GM21423 (cell line): ENCODE data around the gene PTPRS.
"Not testable (repeated sequence)": the region's sequence is repeated elsewhere in the genome, so short reads cannot be mapped to it uniquely, and the experiment has no call there.

Source experiments
- ATAC-seq: cut with Tn5 transposase; IDR thresholded peaks from one replicate; pipeline ENCODE4 v1.9.1; 2021; ENCODE audit warnings: mild to moderate bottlenecking, moderate library complexity; ENCODE audit not compliant: unreplicated experiment

PTPRS gene

DNA sequence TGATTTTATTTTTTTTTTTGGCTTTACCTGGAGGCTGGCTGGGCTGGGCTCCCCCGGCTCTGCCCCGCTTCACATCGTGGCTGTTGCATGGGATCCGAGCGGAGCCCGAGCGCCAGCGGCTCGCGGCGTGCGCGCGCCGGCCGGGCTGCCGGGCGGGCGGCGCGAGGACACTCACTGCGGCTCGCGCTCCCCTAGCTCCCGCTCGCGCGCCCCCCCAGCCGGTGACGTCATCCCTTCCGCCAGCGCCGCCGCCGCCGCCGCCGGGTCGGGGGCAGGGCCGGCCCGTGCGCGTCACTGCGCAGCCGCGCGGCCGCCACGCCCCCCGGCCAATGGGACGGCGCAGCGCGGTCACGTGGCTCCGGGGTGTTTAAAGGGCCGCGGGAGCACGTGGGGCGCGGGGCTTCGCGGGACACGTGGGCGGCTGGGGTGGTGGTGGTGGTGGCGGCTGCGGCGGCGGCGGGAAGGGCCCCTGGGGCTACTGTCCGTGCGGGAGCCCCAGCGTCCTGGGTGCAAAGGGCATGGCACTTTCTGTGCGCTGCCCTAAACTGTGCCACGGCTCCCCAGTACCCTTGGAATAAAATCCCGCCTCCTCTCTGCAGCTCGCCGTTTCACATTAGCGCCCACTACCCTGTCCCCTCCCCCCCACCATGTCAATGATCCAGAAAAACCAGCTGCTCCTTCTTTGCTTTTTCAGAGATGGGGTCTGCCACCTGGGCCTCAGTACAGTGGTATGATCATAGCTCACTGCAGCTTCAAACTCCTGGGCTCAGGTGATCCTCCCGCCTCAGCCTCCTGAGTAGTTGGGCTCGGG lies at the start of gene PTPRS:
Gene PTPRS (minus strand): TSS at position 176 of the 811 bp plus-strand sequence. CDS start 54,672 bp downstream, outside the sequence.
- no peak for ATAC-seq

DNA sequence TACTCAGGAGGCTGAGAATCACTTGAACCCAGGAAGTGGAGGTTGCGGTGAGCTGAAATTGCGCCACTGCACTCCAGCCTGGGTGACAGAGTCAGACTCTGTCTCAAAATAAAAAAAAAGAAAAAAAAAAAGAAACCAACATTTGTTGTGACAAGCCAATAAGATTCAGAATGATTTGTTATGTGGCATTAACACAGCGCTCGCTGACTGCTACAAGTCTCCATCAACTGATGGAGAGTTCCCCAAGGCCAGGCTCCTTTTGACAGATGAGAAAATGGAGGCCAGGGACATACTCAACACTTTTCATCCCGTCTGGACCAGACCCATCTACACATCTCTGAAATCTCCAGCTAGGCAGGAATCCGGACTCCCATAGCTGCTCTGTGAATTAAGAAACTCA lies 48.7 kb upstream of the PTPRS start:
- ATAC-seq: no peak

DNA sequence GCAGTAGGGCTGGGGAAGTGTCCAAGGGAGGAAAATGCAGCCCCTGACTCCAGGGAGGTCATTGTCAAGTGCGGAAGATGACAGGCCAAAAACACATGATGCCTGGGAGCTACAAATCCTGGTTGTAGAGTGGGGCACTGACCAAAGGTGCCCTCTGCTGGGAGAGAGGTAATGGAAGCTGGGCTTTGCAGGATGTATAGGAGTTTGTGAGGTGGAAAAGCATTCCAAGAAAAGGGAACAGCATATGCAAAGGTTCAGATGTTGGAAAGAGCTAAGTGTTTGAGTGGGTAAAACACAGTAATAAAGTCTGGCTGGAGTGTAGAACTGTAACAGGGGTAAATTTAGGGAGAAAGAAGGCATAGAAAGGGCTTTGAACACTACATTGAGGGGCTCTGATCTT lies 46.9 kb upstream of the PTPRS start:
- no peak for ATAC-seq

- no peak for ATAC-seq
Measured at GRCh38 chr19:5386841-5387240, 46.2 kb upstream of the PTPRS start.

DNA sequence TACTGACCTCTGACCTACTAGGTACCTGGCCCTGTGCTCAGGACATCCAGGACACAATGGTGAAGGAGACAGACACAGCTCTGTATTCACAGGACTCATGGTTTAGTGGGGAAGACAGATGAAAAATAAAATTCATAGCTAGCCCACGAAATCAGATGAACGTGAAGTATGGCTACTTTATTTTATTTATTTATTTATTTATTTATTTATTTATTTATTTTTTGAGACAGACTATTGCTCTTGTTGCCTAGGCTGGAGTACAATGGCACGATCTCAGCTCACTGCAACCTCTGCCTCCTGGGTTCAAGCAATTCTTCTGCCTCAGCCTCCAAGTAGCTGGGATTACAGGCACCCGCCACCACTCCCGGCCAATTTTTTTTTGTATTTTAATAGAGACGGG lies 40.6 kb upstream of the PTPRS start:
- not testable (repeated sequence) for ATAC-seq

- no peak for ATAC-seq
Measured at GRCh38 chr19:5380215-5380919, 39.8 kb upstream of the PTPRS start.

- no peak for ATAC-seq
Measured at GRCh38 chr19:5376928-5377327, 36.3 kb upstream of the PTPRS start.

DNA sequence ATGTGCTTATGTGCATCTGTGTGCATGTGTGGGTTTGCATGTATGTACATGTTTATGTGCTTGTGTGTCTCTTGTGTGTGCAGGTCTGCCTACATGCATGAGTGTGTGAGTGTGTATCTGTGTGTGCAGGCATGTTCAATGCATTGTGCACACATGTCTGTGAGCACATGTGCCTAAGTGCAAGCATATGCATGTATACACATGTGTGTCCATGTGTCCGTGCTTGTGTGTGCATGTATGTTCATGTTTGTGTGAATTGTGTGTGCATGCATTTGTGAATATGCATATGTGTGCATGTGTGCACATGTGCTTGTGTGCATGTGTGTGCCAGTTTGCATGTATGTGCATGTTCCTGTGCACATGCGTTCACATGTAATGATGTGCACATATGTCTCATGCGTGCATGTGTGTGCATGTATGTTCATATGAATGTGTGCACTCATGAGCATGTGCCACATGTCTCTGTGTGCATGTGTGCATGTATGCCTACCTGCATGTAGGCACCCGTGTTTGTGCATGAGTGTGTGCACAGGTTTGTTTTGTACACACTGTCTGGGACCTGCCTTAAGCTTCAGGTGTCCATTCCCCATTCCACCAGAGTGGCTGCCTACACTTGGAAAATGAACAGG lies 32.1 kb upstream of the PTPRS start:
- no peak for ATAC-seq

- ATAC-seq: no peak
Measured at GRCh38 chr19:5369962-5370367, 29.4 kb upstream of the PTPRS start.

- ATAC-seq: no peak
Measured at GRCh38 chr19:5369304-5369703, 28.7 kb upstream of the PTPRS start.

- ATAC-seq: no peak
Measured at GRCh38 chr19:5367530-5368133, 27.0 kb upstream of the PTPRS start.

- no peak for ATAC-seq
Measured at GRCh38 chr19:5365905-5366304, 25.3 kb upstream of the PTPRS start.

DNA sequence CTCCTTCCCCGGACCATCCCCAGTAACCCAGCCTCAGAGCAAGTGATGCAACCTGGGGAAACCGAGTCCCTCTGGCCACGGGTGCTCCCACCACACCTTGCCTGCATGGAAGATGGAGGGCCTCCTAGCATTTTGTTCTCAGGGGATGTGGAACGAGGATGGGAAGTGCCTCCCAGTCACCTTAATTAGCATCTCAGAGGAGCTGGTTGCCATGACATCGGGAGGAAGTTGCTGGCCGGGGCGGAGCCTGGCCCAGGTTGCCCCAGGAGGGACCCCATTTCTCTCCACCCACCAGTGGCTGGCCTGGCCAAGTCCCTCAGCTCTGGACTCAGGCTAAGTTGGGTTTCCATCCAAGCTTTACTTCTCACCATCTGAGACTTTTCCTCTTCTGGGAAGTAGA lies 24.1 kb upstream of the PTPRS start:
- no peak for ATAC-seq

- ATAC-seq: not testable (repeated sequence)
Measured at GRCh38 chr19:5361839-5362238, 21.2 kb upstream of the PTPRS start.

- ATAC-seq: no peak
Measured at GRCh38 chr19:5361407-5361806, 20.8 kb upstream of the PTPRS start.

- no peak for ATAC-seq
Measured at GRCh38 chr19:5360003-5360780, 19.6 kb upstream of the PTPRS start.

DNA sequence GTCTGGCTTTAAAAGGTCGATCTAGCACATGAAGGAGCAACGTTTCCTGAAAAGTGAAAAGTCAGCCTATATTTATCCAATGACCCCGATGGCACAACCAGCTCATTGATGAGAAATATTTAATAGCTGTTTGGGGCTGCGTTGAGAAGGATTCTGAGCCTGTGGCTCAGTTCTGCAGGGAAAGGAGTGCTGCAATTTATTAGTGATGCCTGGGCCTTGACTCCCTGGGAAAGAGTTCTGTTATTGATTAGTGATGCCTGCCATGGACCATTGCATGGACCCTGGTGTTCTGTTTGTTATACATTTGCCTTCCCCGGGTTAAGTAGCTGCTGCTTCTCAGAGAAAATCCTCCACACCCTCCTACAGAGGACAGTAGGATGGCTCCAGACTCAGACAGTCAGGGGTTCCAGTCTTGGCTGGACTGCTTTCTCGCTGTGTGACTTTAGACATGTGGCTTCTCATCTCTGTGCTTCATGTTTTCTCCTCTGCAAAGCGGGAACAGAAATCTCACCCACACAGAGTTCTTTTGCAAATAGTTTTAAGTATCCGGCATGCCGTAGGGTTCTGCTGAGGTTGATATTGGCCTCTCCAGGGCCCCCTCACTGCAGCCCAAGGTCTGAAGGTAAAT lies 17.7 kb upstream of the PTPRS start:
- ATAC-seq: no peak

DNA sequence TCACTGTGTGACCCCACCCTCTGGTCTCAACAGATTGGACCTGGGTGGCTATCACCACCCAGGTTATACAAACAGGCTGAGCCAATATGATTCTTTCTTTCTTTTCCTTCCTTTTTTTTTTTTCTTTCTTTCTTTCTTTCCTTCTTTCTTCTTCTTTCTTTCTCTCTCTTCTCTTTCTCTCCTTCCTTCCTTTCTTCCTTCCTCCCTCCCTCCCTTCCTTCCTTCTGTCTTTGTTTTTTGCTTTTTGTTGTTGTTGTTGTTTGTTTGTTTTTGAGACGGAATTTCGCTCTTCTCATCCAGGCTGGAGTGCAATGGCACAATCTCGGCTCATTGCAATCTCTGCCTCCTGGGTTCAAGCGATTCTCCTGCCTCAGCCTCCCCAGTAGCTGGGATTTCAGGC lies 17.0 kb upstream of the PTPRS start:
- ATAC-seq: no peak

DNA sequence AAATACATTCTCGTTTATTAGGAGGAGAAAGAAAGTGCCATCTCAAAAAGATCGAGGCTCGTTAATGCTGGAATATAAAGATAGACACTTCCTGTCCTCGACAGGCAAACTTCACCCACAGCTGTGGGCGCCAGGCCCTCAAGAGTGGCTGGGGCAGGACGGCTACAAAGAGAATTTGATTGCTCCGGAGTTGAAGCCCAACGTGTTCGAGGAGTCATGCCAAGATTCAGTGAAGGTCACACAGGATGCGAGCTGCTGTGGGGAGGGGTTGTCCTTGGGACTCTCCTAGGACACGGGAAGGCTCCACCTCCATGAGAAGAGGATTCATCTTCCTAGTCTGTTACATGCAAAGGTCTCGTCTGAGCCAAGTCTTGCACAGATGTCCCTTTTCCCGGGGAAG lies 16.3 kb upstream of the PTPRS start:
- no peak for ATAC-seq

DNA sequence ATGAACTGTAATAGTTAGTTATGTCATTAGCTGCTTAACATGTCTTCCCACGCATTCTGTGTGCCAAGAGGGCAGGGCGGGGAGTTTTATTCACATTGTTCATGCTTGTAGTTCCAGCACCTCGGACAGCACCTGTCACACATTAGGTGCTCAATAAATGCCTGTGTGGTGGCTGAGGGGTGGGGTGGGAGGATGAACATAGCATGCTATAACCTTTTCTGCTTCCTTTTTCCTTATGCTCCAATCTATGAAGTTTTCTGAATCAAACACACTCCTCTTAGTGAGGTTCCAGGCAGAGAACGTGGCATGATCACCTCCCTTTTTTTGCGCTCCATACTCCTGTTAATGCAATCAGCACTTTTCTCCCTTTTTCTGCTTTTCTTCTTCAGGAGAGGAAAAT lies 15.8 kb upstream of the PTPRS start:
- no peak for ATAC-seq
